OCI-LY1 (cell line): ENCODE results near the gene PAH.

Experiments used
- EZH2 ChIP-seq: fragments of 200-600 bp; sonication (generic), shearing (Covaris generic); IDR thresholded peaks from 2 replicates; pipeline ENCODE4 v1.8.0; 2017; ENCODE audit warnings: borderline replicate concordance, mixed run types, mild to moderate bottlenecking, antibody characterized with exemption, low read length, moderate library complexity, mixed read lengths
- TF ChIP-seq, protein P1 (sequence below): fragments of 200-600 bp; sonication (generic), shearing (Covaris generic); IDR thresholded peaks from 2 replicates; pipeline ENCODE4 v1.5.1; 2017; ENCODE audit warnings: mild to moderate bottlenecking, antibody characterized with exemption, low read length, moderate library complexity, mixed read lengths

DNA sequence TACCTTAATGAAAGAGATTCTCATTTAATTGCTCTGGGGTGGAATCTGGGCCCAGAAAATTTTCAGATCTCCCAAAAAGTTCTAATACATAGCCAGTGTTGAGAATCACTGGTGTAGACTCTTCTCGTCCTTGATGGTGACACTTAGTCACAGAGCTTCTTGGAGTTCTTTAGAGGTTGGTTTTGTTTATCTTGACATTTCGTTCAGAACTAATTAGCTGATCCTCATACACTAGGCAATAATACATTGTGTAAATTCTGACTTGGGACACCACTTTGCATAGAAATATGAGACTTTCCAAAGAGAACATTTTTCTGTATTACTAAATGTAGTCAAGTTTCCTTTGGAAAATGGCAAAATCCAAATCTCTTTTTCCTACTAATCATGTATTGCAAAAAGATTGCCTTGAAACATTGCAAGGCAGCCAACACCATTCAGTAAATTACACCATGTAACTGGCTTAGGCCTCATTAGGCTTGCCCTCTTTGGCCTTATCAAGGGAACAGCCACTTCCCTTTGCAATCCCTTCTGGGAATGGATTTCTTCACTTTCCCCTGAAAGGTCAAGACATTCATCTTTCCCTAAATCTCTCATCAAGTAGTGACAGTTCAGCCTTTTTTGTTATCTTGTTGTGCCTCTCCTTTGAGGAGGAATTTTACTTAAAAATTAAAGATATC lies 102.2 kb downstream of the PAH start:
- TF ChIP-seq, protein P1, sequence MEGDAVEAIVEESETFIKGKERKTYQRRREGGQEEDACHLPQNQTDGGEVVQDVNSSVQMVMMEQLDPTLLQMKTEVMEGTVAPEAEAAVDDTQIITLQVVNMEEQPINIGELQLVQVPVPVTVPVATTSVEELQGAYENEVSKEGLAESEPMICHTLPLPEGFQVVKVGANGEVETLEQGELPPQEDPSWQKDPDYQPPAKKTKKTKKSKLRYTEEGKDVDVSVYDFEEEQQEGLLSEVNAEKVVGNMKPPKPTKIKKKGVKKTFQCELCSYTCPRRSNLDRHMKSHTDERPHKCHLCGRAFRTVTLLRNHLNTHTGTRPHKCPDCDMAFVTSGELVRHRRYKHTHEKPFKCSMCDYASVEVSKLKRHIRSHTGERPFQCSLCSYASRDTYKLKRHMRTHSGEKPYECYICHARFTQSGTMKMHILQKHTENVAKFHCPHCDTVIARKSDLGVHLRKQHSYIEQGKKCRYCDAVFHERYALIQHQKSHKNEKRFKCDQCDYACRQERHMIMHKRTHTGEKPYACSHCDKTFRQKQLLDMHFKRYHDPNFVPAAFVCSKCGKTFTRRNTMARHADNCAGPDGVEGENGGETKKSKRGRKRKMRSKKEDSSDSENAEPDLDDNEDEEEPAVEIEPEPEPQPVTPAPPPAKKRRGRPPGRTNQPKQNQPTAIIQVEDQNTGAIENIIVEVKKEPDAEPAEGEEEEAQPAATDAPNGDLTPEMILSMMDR: no peak
- TF ChIP-seq EZH2: no peak
